ENCODE data around the gene P3H1.
A peak's percentile ranks its signal among the peaks of the same experiment; 100 is the strongest.
"Not testable (repeated sequence)": the region's sequence is repeated elsewhere in the genome, so short reads cannot be mapped to it uniquely, and the experiment has no call there.

The P3H1 gene

GRCh38 chr1:42757892-42758275 is 8.9 kb downstream of the P3H1 start:
- DNase-seq (ENCODE audit: low read depth, low spot score) = no peak
- ChIA-PET CTCF (interaction anchor here (0.7 to 3.6 kb wide), 11 partner anchors 9 to 421 kb away, joined by 3 to 34 read pairs (median 5); partner anchors contain the start of genes C1orf50, CLDN19 and P3H1), POLR2A (no interaction called here)
- TF ChIP-seq, protein P1, sequence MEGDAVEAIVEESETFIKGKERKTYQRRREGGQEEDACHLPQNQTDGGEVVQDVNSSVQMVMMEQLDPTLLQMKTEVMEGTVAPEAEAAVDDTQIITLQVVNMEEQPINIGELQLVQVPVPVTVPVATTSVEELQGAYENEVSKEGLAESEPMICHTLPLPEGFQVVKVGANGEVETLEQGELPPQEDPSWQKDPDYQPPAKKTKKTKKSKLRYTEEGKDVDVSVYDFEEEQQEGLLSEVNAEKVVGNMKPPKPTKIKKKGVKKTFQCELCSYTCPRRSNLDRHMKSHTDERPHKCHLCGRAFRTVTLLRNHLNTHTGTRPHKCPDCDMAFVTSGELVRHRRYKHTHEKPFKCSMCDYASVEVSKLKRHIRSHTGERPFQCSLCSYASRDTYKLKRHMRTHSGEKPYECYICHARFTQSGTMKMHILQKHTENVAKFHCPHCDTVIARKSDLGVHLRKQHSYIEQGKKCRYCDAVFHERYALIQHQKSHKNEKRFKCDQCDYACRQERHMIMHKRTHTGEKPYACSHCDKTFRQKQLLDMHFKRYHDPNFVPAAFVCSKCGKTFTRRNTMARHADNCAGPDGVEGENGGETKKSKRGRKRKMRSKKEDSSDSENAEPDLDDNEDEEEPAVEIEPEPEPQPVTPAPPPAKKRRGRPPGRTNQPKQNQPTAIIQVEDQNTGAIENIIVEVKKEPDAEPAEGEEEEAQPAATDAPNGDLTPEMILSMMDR (IDR thresholded peaks at IDR 0.05; ENCODE audit: insufficient read depth, low read length, missing control alignments) = no peak
- no peak overlapping the region for H3K4me3 ChIP-seq (ENCODE audit: low read depth, low read length)

DNA sequence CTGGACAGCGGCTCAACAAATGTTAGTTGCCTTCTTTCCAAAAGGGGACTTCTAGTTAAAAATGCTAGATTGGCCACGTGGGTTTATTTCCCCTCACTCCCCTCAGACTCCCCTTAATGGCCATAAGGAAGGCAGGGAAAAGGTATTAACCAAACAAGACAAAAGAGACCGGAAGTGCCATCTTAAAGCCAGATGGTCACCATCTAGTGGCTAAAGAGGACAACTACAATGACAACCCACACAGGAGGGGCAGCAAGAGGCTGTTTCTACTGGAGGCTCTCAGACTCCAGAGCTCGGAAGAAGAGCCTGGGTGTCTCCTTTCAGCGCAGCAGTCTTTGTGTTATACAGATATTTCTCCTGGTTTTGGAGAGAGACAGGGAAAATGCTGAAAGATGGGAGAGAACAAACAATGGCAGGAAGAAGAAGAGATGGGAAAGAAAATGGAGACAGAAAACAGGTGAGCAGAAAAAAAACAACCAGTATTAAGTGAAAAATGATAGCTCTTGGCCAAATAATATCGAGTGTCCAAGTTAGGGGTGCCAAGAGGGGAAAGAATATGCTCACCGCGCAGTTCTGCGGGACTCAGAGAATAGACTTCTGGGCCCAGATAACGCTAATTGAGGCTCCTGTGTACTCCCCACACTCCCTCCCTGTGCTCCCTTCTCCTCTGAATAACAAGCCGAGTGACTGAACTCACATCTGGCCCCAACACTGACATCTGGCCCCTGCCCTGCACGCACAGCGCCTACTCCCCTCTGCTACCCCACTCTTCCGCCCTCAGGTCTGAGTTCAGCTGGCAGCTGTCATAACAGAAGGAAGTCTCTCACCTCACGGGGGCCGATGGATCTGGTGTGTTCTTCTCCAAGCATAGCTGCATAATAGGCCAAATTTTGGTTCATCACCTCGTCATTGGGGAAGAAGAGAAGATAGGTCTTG is 9.6 kb downstream of the P3H1 start:
- no peak overlapping the region for H3K4me3 ChIP-seq (ENCODE audit: low read depth, low read length)
- POLR2A ChIA-PET = no interaction called here
- TF ChIP-seq, protein P1 (IDR thresholded peaks at IDR 0.05; ENCODE audit: insufficient read depth, low read length, missing control alignments) = peak; percentile 68
- CTCF ChIA-PET = interaction anchor here (0.7 to 3.6 kb wide), 16 partner anchors 10 to 420 kb away, joined by 3 to 34 read pairs (median 4); partner anchors contain the start of genes C1orf50, CLDN19 and P3H1
- DNase-seq (ENCODE audit: low read depth, low spot score) = no peak

- ChIA-PET CTCF (interaction anchor here (0.7 to 2.2 kb wide), 6 partner anchors 9 to 176 kb away, joined by 3 to 13 read pairs (median 5); partner anchors contain the start of gene P3H1), POLR2A (interaction anchor here (1.1 to 1.4 kb wide), 2 partner anchors 10 to 13 kb away, joined by 3 to 4 read pairs; partner anchors contain the start of genes C1orf50 and P3H1)
- DNase-seq (ENCODE audit: low read depth, low spot score) = no peak
- TF ChIP-seq, protein P1 (IDR thresholded peaks at IDR 0.05; ENCODE audit: insufficient read depth, low read length, missing control alignments) = no peak
- H3K4me3 ChIP-seq (ENCODE audit: low read depth, low read length) = no peak overlapping the region
These were observed 13.8 kb downstream of the P3H1 start for GRCh38 chr1:42753070-42753469.

GRCh38 chr1:42752284-42752683 is 14.5 kb downstream of the P3H1 start:
- CTCF ChIA-PET = interaction anchor here (1.1 to 1.8 kb wide), 5 partner anchors 12 to 175 kb away, joined by 3 to 13 read pairs (median 5); partner anchors contain the start of gene P3H1
- POLR2A ChIA-PET = interaction anchor here (1.1 to 1.4 kb wide), 2 partner anchors 11 to 14 kb away, joined by 3 to 4 read pairs; partner anchors contain the start of genes C1orf50 and P3H1
- TF ChIP-seq, protein P1 (IDR thresholded peaks at IDR 0.05; ENCODE audit: insufficient read depth, low read length, missing control alignments) = no peak
- DNase-seq (ENCODE audit: low read depth, low spot score) = no peak
- H3K4me3 ChIP-seq (ENCODE audit: low read depth, low read length) = no peak overlapping the region

GRCh38 chr1:42751511-42752070 is 15.2 kb downstream of the P3H1 start:
- DNase-seq (ENCODE audit: low read depth, low spot score); POLR2A ChIA-PET; H3K4me3 ChIP-seq (ENCODE audit: low read depth, low read length): not testable (repeated sequence)
- CTCF ChIA-PET = interaction anchor here (1.1 to 1.8 kb wide), 5 partner anchors 13 to 174 kb away, joined by 3 to 13 read pairs (median 5); partner anchors contain the start of gene P3H1

DNA sequence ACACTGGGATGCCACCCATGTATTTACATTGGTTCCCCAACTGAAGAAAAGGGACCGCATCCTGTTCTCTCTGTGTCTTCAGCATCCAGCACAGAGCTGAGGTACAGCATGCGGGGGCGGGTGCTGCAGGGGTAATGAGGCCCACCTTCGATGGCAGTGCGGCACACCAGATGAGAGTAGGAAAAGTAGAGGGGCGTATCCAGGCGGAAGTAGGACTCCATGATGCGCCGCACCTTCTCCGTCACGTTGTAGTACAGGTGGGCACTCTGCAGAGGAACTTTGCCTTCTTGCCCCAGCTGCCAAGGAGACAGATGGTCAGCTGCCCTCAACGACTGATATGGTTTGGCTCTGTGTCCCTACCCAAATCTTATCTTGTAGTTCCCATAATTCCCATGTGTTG is 16.8 kb downstream of the P3H1 start:
- CTCF ChIA-PET = interaction anchor here (1.5 kb wide), 1 partner anchor 170 kb away, joined by 5 read pairs; no protein-coding TSS in a partner anchor
- DNase-seq (ENCODE audit: low read depth, low spot score) = no peak
- POLR2A ChIA-PET = no interaction called here
- H3K4me3 ChIP-seq (ENCODE audit: low read depth, low read length) = no peak overlapping the region
- TF ChIP-seq, protein P1 (IDR thresholded peaks at IDR 0.05; ENCODE audit: insufficient read depth, low read length, missing control alignments) = no peak

Data from AG04449 (cell line).